Activated T-helper 1 cell treated with anti-CD3 and anti-CD28 coated beads, Interleukin-12 subunit alpha, Interleukin-12 subunit beta, Interleukin-2, Interleukin-4 antibody, amounts not matched to agents 30 ng/mL and 10 ng/mL and 1 ng/mL, durations not matched to agents 14 hours and 24 hours and 36 hours (primary cell): Measurements from ENCODE around the gene HNRNPL. TPM values are rescaled to one million over a fixed set of nuclear protein-coding genes. Genes with fewer than 3 reads are reported as not detected.
"Not testable (repeated sequence)": the region's sequence is repeated elsewhere in the genome, so short reads cannot be mapped to it uniquely, and the experiment has no call there.

ENCODE experiments used
- DNase-seq: peaks from one replicate; pipeline ENCODE4 v3.0.0; 2021; ENCODE audit warnings: low spot score
- H3K27ac Mint-ChIP-seq: one replicate; pipeline ENCODE4 v1.8.0; 2021; ENCODE audit warnings: mild to moderate bottlenecking, mixed read lengths
- H3K27me3 Mint-ChIP-seq: one replicate; pipeline ENCODE4 v1.8.0; 2022; ENCODE audit warnings: mild to moderate bottlenecking, moderate library complexity, mixed read lengths; ENCODE audit not compliant: insufficient read depth
- H3K36me3 Mint-ChIP-seq: one replicate; pipeline ENCODE4 v1.8.0; 2021; ENCODE audit warnings: low read depth, mixed read lengths
- H3K4me1 Mint-ChIP-seq: one replicate; pipeline ENCODE4 v1.8.0; 2021; ENCODE audit warnings: low read depth, mixed read lengths
- H3K4me3 Mint-ChIP-seq: one replicate; pipeline ENCODE4 v1.8.0; 2021; ENCODE audit warnings: mild to moderate bottlenecking, moderate library complexity, mixed read lengths
- H3K9me3 Mint-ChIP-seq: one replicate; pipeline ENCODE4 v1.8.0; 2021; ENCODE audit warnings: mixed read lengths
- intact Hi-C: fragments of 100-400 bp; cut with micrococcal nuclease; formaldehyde crosslinking; loops from one replicate; pipeline ENCODE4 v1.15.1; 2024
- total RNA-seq: library from RNA; stranded (reverse); gene quantifications from 2 replicates; pipeline ENCODE4 v1.2.3, GENCODE V29; 2022

The HNRNPL gene
- total RNA-seq, 1 donor from 2014 or later: 659 TPM

- peaks cover 30% of the 10 kb centered on the region for H3K36me3 Mint-ChIP-seq
- H3K4me3 Mint-ChIP-seq, intact Hi-C loops, H3K9me3 Mint-ChIP-seq, DNase-seq, H3K27ac Mint-ChIP-seq, H3K27me3 Mint-ChIP-seq: not testable (repeated sequence)
- peaks cover 22% of the 10 kb centered on the region for H3K4me1 Mint-ChIP-seq
Measured at GRCh38 chr19:38829203-38829602, 20.6 kb downstream of the HNRNPL start.

DNA sequence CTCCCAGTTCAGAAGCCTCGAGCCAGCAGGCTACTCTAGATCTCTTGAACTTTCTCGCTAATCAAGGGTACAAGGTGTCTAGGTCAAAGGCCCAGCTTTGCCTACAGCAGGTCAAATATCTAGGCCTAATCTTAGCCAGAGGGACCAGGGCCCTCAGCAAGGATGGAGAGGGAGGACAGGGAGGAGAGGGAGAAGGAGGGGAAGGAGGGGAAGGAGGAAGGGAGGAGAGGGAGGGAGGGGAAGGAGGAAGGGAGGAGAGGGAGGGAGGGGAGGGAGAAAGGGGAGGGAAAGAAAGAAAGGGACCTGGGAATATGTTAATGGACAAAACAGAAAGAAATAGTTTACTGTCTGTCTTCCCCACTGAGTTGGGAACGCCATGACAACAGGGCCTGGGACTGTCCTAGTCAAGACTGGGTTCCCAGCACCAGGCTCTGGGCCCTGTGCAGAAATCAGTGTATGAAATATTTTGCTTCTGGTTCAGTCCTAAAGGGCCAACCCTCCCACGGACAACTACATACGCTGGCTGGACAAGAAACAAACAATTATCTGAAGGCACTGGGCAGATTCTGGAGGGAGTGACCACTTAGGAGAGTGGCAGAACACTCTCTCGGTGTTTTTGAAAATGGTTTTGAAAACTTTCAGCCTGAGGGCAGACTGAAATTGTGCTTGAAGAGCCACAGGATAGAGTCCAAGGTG lies 22.8 kb downstream of the HNRNPL start:
- intact Hi-C loops: no loop called here
- Mint-ChIP-seq H3K27me3 (no peaks in the 10 kb centered on the region), H3K4me1 (peaks cover 19% of the 10 kb centered on the region), H3K4me3 (no peak overlapping the region), H3K27ac (no peak overlapping the region), H3K9me3 (no peaks in the 10 kb centered on the region), H3K36me3 (peaks cover 46% of the 10 kb centered on the region)
- DNase-seq: no peak

DNA sequence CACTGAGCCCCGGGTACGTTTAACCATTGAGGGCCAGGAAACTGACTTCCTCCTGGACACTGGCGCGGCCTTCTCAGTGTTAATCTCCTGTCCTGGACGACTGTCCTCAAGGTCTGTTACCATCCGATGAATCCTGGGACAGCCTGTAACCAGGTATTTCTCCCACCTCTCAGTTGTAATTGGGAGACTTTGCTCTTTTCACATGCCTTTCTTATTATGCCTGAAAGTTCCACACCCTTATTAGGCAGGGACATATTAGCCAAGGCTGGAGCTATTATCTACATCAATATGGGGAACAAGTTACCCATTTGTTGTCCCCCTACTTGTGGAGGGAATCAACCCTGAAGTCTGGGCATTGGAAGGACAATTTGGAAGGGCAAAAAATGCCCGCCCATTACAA lies 23.9 kb downstream of the HNRNPL start:
- H3K4me3 Mint-ChIP-seq, DNase-seq, H3K27me3 Mint-ChIP-seq, H3K27ac Mint-ChIP-seq, H3K9me3 Mint-ChIP-seq, intact Hi-C loops: not testable (repeated sequence)
- H3K4me1 Mint-ChIP-seq: peaks cover 11% of the 10 kb centered on the region
- H3K36me3 Mint-ChIP-seq: peaks cover 47% of the 10 kb centered on the region

- peaks cover 40% of the 10 kb centered on the region for H3K36me3 Mint-ChIP-seq
- H3K27me3 Mint-ChIP-seq, H3K4me3 Mint-ChIP-seq, intact Hi-C loops, H3K9me3 Mint-ChIP-seq, DNase-seq, H3K4me1 Mint-ChIP-seq, H3K27ac Mint-ChIP-seq: not testable (repeated sequence)
Measured at GRCh38 chr19:38821230-38821825, 28.5 kb downstream of the HNRNPL start.

- Mint-ChIP-seq H3K36me3 (peaks cover 32% of the 10 kb centered on the region), H3K27ac (peak overlapping the region; percentile 48), H3K4me1 (no peaks in the 10 kb centered on the region), H3K27me3 (no peaks in the 10 kb centered on the region), H3K4me3 (no peak overlapping the region), H3K9me3 (no peaks in the 10 kb centered on the region)
- DNase-seq: no peak
- intact Hi-C loops: no loop called here
Measured at GRCh38 chr19:38819231-38819920, 30.4 kb downstream of the HNRNPL start.

DNA sequence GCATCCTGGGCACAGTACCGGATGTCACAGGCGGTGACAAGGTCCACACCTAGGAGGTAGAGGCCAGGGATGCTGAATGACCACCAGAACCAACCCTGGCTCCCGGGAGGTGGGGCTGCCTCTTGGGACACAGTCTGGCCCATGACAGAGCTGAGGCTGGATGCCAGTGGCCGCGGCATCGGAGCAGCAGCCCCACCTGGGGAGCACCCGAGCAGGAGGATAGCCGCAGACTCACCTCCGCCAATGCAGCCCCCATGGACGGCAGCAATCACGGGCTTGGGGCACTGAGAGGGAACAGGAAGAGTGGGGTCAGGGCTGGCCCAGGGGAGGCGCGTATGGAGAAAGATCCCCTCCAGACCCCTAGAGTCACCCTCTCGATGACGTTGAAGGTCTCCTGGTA lies 32.7 kb downstream of the HNRNPL start:
- Mint-ChIP-seq H3K36me3 (peaks cover 14% of the 10 kb centered on the region), H3K27me3 (no peaks in the 10 kb centered on the region), H3K9me3 (no peaks in the 10 kb centered on the region), H3K4me1 (no peaks in the 10 kb centered on the region), H3K4me3 (no peak overlapping the region), H3K27ac (no peak overlapping the region)
- intact Hi-C loops: no loop called here
- DNase-seq: no peak

GRCh38 chr19:38816131-38816750 lies 33.5 kb downstream of the HNRNPL start:
- Mint-ChIP-seq H3K27ac (no peak overlapping the region), H3K27me3 (no peaks in the 10 kb centered on the region), H3K4me3 (no peak overlapping the region), H3K4me1 (no peaks in the 10 kb centered on the region), H3K9me3 (no peaks in the 10 kb centered on the region), H3K36me3 (peaks cover 11% of the 10 kb centered on the region)
- no peak for DNase-seq
- intact Hi-C loops: no loop called here

- H3K27ac Mint-ChIP-seq: no peak overlapping the region
- no peaks in the 10 kb centered on the region for H3K4me1 Mint-ChIP-seq
- H3K36me3 Mint-ChIP-seq: peaks cover 6% of the 10 kb centered on the region
- H3K27me3 Mint-ChIP-seq: no peaks in the 10 kb centered on the region
- no peaks in the 10 kb centered on the region for H3K9me3 Mint-ChIP-seq
- intact Hi-C loops: no loop called here
- no peak for DNase-seq
- H3K4me3 Mint-ChIP-seq: no peak overlapping the region
Measured at GRCh38 chr19:38815059-38816001, 34.5 kb downstream of the HNRNPL start.

DNA sequence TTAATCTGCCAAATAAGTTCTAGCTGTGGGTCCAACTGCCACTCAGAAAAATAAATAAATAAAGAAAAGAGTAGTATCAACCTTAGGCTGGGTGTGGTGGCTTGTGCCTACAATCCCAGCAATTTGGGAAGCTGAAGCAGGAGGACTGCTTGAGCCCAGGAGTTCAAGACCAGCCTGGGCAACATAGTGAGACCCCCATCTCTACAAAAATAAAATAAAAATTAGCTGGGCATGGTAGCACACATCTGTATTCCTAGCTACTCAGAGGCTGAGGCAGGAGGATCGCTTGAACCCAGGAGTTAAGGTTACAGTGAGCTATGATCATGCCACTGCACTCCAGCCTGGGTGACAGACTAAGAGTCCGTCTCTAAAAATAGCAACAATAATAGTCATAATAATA lies 35.9 kb downstream of the HNRNPL start:
- DNase-seq, H3K27ac Mint-ChIP-seq, H3K36me3 Mint-ChIP-seq, H3K9me3 Mint-ChIP-seq, H3K4me1 Mint-ChIP-seq, H3K4me3 Mint-ChIP-seq, H3K27me3 Mint-ChIP-seq, intact Hi-C loops: not testable (repeated sequence)

- Mint-ChIP-seq H3K4me3 (no peak overlapping the region), H3K4me1 (no peaks in the 10 kb centered on the region), H3K36me3 (peaks cover 6% of the 10 kb centered on the region), H3K27me3 (no peaks in the 10 kb centered on the region), H3K9me3 (no peaks in the 10 kb centered on the region), H3K27ac (no peak overlapping the region)
- no peak for DNase-seq
- intact Hi-C loops: no loop called here
Measured at GRCh38 chr19:38813323-38813722, 36.5 kb downstream of the HNRNPL start.

- Mint-ChIP-seq H3K27ac (no peak within 1 kb of the TSS), H3K27me3 (no peaks in the 10 kb centered on the region), H3K4me3 (no peak within 1 kb of the TSS), H3K4me1 (no peaks in the 10 kb centered on the region), H3K36me3 (peaks cover 6% of the 10 kb centered on the region), H3K9me3 (no peaks in the 10 kb centered on the region)
- intact Hi-C loops: no loop called here
- no peak for DNase-seq
Measured at GRCh38 chr19:38812841-38813320, 36.9 kb downstream of the HNRNPL start, which contains the start of gene LGALS4. Gene LGALS4 (minus strand): TSS chr19:38812945. CDS start chr19:38812886, 59 bp downstream.
